K562 (cell line): Measurements from ENCODE around the gene ABHD3. TPM values are rescaled to one million over a fixed set of nuclear protein-coding genes. Genes with fewer than 3 reads are reported as not detected.

Experiments
- DMBX1 ChIP-seq: fragments of 250-450 bp; sonication (Bioruptor Pico); IDR thresholded peaks from 2 replicates; pipeline ENCODE4 v1.8.0; 2022; ENCODE audit warnings: inconsistent platforms, mild to moderate bottlenecking, moderate library complexity, borderline replicate concordance
- DPF2 ChIP-seq: fragments of 450-650 bp; IDR thresholded peaks from 2 replicates; pipeline ENCODE4 v1.6.1; 2016
- FOXK2 ChIP-seq, 2 experiments: fragments of 450-650 bp; IDR thresholded peaks in 1 of 2; conservative IDR thresholded peaks in 1 of 2; 2 replicates each; pipeline ENCODE4 v1.6.1; 2016; ENCODE audit warnings: low read depth in 2 of 2, mild to moderate bottlenecking in 1 of 2
- FOXO4 ChIP-seq: fragments of 450-650 bp; formaldehyde crosslinking; IDR thresholded peaks from 2 replicates; pipeline ENCODE4 v1.4.0; 2020; ENCODE audit warnings: mild to moderate bottlenecking, moderate library complexity
- JUND ChIP-seq, 2 experiments: IDR thresholded peaks; 2 replicates in 1 of 2; 3 replicates in 1 of 2; pipeline ENCODE4 v1.6.1; 2011; ENCODE audit warnings: borderline replicate concordance in 2 of 2, low read depth in 2 of 2, low read length in 2 of 2, improper control_type of control experiment in 1 of 2, missing biosample characterization in 1 of 2, missing genetic modification characterization in 1 of 2, missing genetic modification reagents in 1 of 2
- MBD1 ChIP-seq: fragments of 250-450 bp; sonication (Bioruptor Pico); IDR thresholded peaks from 2 replicates; pipeline ENCODE4 v1.8.0; 2022; ENCODE audit warnings: inconsistent platforms
- PHB ChIP-seq: fragments of 250-450 bp; sonication (Bioruptor Pico); IDR thresholded peaks from 2 replicates; pipeline ENCODE4 v1.5.0; 2021
- SRSF9 ChIP-seq: fragments of 200-400 bp; formaldehyde crosslinking; IDR thresholded peaks from 2 replicates; pipeline ENCODE4 v1.6.1; 2017; ENCODE audit warnings: low read depth, low read length, borderline replicate concordance
- XRCC5 ChIP-seq: fragments of 200-400 bp; formaldehyde crosslinking; IDR thresholded peaks from 2 replicates; pipeline ENCODE4 v1.6.1; 2017; ENCODE audit warnings: low read depth, mild to moderate bottlenecking, low read length
- ZBTB33 ChIP-seq: sonication (generic); formaldehyde crosslinking; IDR thresholded peaks from 2 replicates; pipeline ENCODE4 v1.8.1; 2023; ENCODE audit warnings: mild to moderate bottlenecking, missing genetic modification reagents
- ZNF280A ChIP-seq: fragments of 450-650 bp; IDR thresholded peaks from 2 replicates; pipeline ENCODE4 v1.6.1; 2018; ENCODE audit warnings: mild to moderate bottlenecking, low read depth; ENCODE audit not compliant: partially characterized antibody
- ZNF592 ChIP-seq: fragments of 450-650 bp; IDR thresholded peaks from 2 replicates; pipeline ENCODE4 v1.6.1; 2017; ENCODE audit warnings: antibody characterized with exemption, mild to moderate bottlenecking
- ZNF785 ChIP-seq: fragments of 250-450 bp; sonication (Bioruptor Pico); IDR thresholded peaks from 2 replicates; pipeline ENCODE4 v1.4.0; 2020; ENCODE audit warnings: mild to moderate bottlenecking
- polyA plus RNA-seq, 8 experiments: library from polyadenylated mRNA; depleted of rRNA in 4 of 8; stranded (reverse) in 5 of 8; unstranded in 3 of 8; fragments of >200 nt; fragmentation: Nextera tagmentation in 2 of 8; fragmentation: Illumina TruSeq in 1 of 8; extraction: Ambion mirVana in 2 of 8; extraction: Trizol in 1 of 8; gene quantifications; 2 replicates each; pipeline versions ENCODE4 v1.2.1 to v1.2.3, GENCODE V29; 2011 to 2014; ENCODE audit warnings: inconsistent platforms in 1 of 8, missing spikeins in 1 of 8
- total RNA-seq, 7 experiments: library from RNA; depleted of rRNA in 6 of 7; stranded (reverse); fragments of >200 nt in 6 of 7; fragmentation: Illumina TruSeq in 2 of 7; extraction: Trizol in 2 of 7; gene quantifications; 2 replicates each; pipeline versions ENCODE4 v1.2.1 to v1.2.3, GENCODE V29; 2011 to 2021; ENCODE audit warnings: low replicate concordance in 1 of 7

Gene ABHD3
- total and polyA plus RNA-seq, 9 of the 15 experiments (the other 6 are each of a cell fraction or from before 2014, with no cell fraction given) = 6.3 to 38.8 (median 19.4) TPM

GRCh38 chr18:21612125-21613039 is 92.2 kb downstream of the ABHD3 start, which contains the start of gene SNRPD1 (continued):
- TF ChIP-seq MBD1 (CRISPR knock-in tag) = no peak
- TF ChIP-seq ZBTB33 (CRISPR knock-in tag) = peak; percentile 88
- peak; percentile 58; the same call in 1 of the 2 replicates for TF ChIP-seq ZNF592
- TF ChIP-seq JUND (IDR thresholded peaks at IDR 0.05; ENCODE audit: borderline replicate concordance, low read depth, low read length) = peak; percentile 67; the same call in 1 of the 2 replicates
- no peak; the same call in 2 of the 3 replicates for TF ChIP-seq JUND (tag; IDR thresholded peaks at IDR 0.05; ENCODE audit: borderline replicate concordance, low read depth, low read length)
- no peak for TF ChIP-seq SRSF9
- TF ChIP-seq FOXK2 (conservative IDR thresholded peaks at IDR 0.05 in 1 of 2, IDR thresholded peaks at IDR 0.05 in 1 of 2; ENCODE audit: low read depth in 2 of 2) = peak; percentile 57 to 71
- no peak for TF ChIP-seq ZNF280A
- TF ChIP-seq DPF2 = no peak
- no peak for TF ChIP-seq DMBX1
- no peak for TF ChIP-seq PHB
- TF ChIP-seq ZNF785 (CRISPR knock-in tag) = no peak
- TF ChIP-seq FOXO4 (CRISPR knock-in tag) = no peak
- peak; percentile 92; the same call in 1 of the 2 replicates for TF ChIP-seq XRCC5
